ENCODE results near the gene STAT3.
A peak's percentile ranks its signal among the peaks of the same experiment; 100 is the strongest.

STAT3 gene

GRCh38 chr17:42270596-42270995, 117.6 kb downstream of the STAT3 start:
- Histone ChIP-seq H3K4me2 (ENCODE audit: low read length) (peak overlapping the region; percentile 93), H3K79me2 (ENCODE audit: control insufficient read depth, low read length) (peaks cover 95% of the 10 kb centered on the region), H3K9me2 (replicated peaks; ENCODE audit: control insufficient read depth, low read length) (no peaks in the 10 kb centered on the region), H3K27me3 (ENCODE audit: control insufficient read depth, low read length) (no peaks in the 10 kb centered on the region), H4K20me1 (ENCODE audit: control insufficient read depth, insufficient read depth, low read depth, low read length) (no peaks in the 10 kb centered on the region), H3K4me3 (ENCODE audit: low read length) (no peak overlapping the region), H3K36me3 (ENCODE audit: control insufficient read depth, low read length) (peaks cover 30% of the 10 kb centered on the region), H3K27ac (ENCODE audit: low read depth, low read length) (no peak overlapping the region), H3F3A (ENCODE audit: control insufficient read depth, insufficient read depth) (peaks cover 5% of the 10 kb centered on the region), H3K4me1 (ENCODE audit: control insufficient read depth, low read length) (peaks cover 65% of the 10 kb centered on the region), H3K9me3 (ENCODE audit: control insufficient read depth, insufficient read depth, low read length) (no peaks in the 10 kb centered on the region)
- TF ChIP-seq, protein P1, sequence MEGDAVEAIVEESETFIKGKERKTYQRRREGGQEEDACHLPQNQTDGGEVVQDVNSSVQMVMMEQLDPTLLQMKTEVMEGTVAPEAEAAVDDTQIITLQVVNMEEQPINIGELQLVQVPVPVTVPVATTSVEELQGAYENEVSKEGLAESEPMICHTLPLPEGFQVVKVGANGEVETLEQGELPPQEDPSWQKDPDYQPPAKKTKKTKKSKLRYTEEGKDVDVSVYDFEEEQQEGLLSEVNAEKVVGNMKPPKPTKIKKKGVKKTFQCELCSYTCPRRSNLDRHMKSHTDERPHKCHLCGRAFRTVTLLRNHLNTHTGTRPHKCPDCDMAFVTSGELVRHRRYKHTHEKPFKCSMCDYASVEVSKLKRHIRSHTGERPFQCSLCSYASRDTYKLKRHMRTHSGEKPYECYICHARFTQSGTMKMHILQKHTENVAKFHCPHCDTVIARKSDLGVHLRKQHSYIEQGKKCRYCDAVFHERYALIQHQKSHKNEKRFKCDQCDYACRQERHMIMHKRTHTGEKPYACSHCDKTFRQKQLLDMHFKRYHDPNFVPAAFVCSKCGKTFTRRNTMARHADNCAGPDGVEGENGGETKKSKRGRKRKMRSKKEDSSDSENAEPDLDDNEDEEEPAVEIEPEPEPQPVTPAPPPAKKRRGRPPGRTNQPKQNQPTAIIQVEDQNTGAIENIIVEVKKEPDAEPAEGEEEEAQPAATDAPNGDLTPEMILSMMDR (IDR thresholded peaks at IDR 0.05; ENCODE audit: low read depth, low read length, poor library complexity, severe bottlenecking) = no peak
- no peak for TF ChIP-seq EZH2phosphoT487 (IDR thresholded peaks at IDR 0.05; ENCODE audit: borderline replicate concordance, low read length)

DNA sequence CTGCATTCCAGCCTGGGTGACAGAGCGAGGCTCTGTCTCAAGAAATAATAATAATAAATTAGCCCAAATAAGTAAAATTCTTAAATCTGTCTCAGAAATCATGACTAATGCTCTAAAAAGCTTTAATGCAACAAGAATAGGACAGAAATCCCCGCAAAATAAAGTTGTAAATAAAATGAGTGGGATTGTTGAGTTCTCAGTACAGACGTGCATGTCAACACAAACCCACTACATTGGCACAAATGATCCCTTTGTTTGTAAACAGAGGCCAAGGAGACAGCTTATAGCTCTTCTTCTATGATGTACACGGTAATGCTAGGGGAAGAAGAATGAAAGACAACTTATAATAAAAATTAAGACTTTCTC, 118.1 kb downstream of the STAT3 start:
- TF ChIP-seq, protein P1 (IDR thresholded peaks at IDR 0.05; ENCODE audit: low read depth, low read length, poor library complexity, severe bottlenecking) = no peak
- no peak for TF ChIP-seq EZH2phosphoT487 (IDR thresholded peaks at IDR 0.05; ENCODE audit: borderline replicate concordance, low read length)
- Histone ChIP-seq H3K4me3 (ENCODE audit: low read length) (no peak overlapping the region), H3K27me3 (ENCODE audit: control insufficient read depth, low read length) (no peaks in the 10 kb centered on the region), H3K36me3 (ENCODE audit: control insufficient read depth, low read length) (peaks cover 29% of the 10 kb centered on the region), H3K79me2 (ENCODE audit: control insufficient read depth, low read length) (peaks cover 95% of the 10 kb centered on the region), H3F3A (ENCODE audit: control insufficient read depth, insufficient read depth) (peaks cover 5% of the 10 kb centered on the region), H4K20me1 (ENCODE audit: control insufficient read depth, insufficient read depth, low read depth, low read length) (no peaks in the 10 kb centered on the region), H3K9me2 (replicated peaks; ENCODE audit: control insufficient read depth, low read length) (no peaks in the 10 kb centered on the region), H3K4me2 (ENCODE audit: low read length) (no peak overlapping the region), H3K4me1 (ENCODE audit: control insufficient read depth, low read length) (peaks cover 69% of the 10 kb centered on the region), H3K27ac (ENCODE audit: low read depth, low read length) (no peak overlapping the region), H3K9me3 (ENCODE audit: control insufficient read depth, insufficient read depth, low read length) (peaks cover 4% of the 10 kb centered on the region; the same call in 1 of the 2 replicates)

- TF ChIP-seq EZH2phosphoT487 (IDR thresholded peaks at IDR 0.05; ENCODE audit: borderline replicate concordance, low read length) = no peak
- TF ChIP-seq, protein P1 (IDR thresholded peaks at IDR 0.05; ENCODE audit: low read depth, low read length, poor library complexity, severe bottlenecking) = no peak
- H3K27ac ChIP-seq (ENCODE audit: low read depth, low read length) = no peak overlapping the region
- H3K9me2 ChIP-seq (replicated peaks; ENCODE audit: control insufficient read depth, low read length) = no peaks in the 10 kb centered on the region
- no peak overlapping the region for H3K4me3 ChIP-seq (ENCODE audit: low read length)
- peaks cover 56% of the 10 kb centered on the region for H3K4me1 ChIP-seq (ENCODE audit: control insufficient read depth, low read length)
- H4K20me1 ChIP-seq (ENCODE audit: control insufficient read depth, insufficient read depth, low read depth, low read length) = no peaks in the 10 kb centered on the region
- H3F3A ChIP-seq (ENCODE audit: control insufficient read depth, insufficient read depth) = peaks cover 10% of the 10 kb centered on the region
- peaks cover 21% of the 10 kb centered on the region for H3K36me3 ChIP-seq (ENCODE audit: control insufficient read depth, low read length)
- H3K9me3 ChIP-seq (ENCODE audit: control insufficient read depth, insufficient read depth, low read length) = peaks cover 4% of the 10 kb centered on the region; the same call in 1 of the 2 replicates
- no peak overlapping the region for H3K4me2 ChIP-seq (ENCODE audit: low read length)
- peaks cover 84% of the 10 kb centered on the region for H3K79me2 ChIP-seq (ENCODE audit: control insufficient read depth, low read length)
- no peaks in the 10 kb centered on the region for H3K27me3 ChIP-seq (ENCODE audit: control insufficient read depth, low read length)
Observed at GRCh38 chr17:42268236-42268635, 120.0 kb downstream of the STAT3 start.

Data from DOHH2 (cell line).